Measurements from ENCODE around the gene KIF1C.
"Not testable (repeated sequence)": the region's sequence is repeated elsewhere in the genome, so short reads cannot be mapped to it uniquely, and the experiment has no call there.

Gene KIF1C

GRCh38 chr17:5045496-5045895, 47.7 kb downstream of the KIF1C start:
- DNase-seq (ENCODE audit: low read depth) = no peak

GRCh38 chr17:5047446-5047845, 49.7 kb downstream of the KIF1C start:
- no peak for DNase-seq (ENCODE audit: low read depth)

GRCh38 chr17:5049314-5049841, 51.6 kb downstream of the KIF1C start:
- peak; percentile 37 for DNase-seq (ENCODE audit: low read depth)

GRCh38 chr17:5050278-5050677, 52.5 kb downstream of the KIF1C start:
- DNase-seq (ENCODE audit: low read depth) = no peak

- no peak for DNase-seq (ENCODE audit: low read depth)
Observed at GRCh38 chr17:5055543-5055942, 57.8 kb downstream of the KIF1C start.

GRCh38 chr17:5065227-5065744, 67.5 kb downstream of the KIF1C start:
- no peak for DNase-seq (ENCODE audit: low read depth)

GRCh38 chr17:5068236-5068635, 70.5 kb downstream of the KIF1C start:
- no peak for DNase-seq (ENCODE audit: low read depth)

GRCh38 chr17:5069724-5070123, 72.0 kb downstream of the KIF1C start:
- no peak for DNase-seq (ENCODE audit: low read depth)

- not testable (repeated sequence) for DNase-seq (ENCODE audit: low read depth)
Observed at GRCh38 chr17:5075472-5075871, 77.7 kb downstream of the KIF1C start.

GRCh38 chr17:5077275-5077674, 79.5 kb downstream of the KIF1C start:
- DNase-seq (ENCODE audit: low read depth) = not testable (repeated sequence)

- DNase-seq (ENCODE audit: low read depth) = no peak
Observed at GRCh38 chr17:5077781-5078105, 80.0 kb downstream of the KIF1C start.
